ENCODE data around the gene STX19. TPM values are rescaled to one million over a fixed set of nuclear protein-coding genes. Genes with fewer than 3 reads are reported as not detected.

The STX19 gene, protein sequence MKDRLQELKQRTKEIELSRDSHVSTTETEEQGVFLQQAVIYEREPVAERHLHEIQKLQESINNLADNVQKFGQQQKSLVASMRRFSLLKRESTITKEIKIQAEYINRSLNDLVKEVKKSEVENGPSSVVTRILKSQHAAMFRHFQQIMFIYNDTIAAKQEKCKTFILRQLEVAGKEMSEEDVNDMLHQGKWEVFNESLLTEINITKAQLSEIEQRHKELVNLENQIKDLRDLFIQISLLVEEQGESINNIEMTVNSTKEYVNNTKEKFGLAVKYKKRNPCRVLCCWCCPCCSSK
- total RNA-seq (2021) (not detected in 2 replicates), Bru-seq, nascent RNA (percentile 12 among the genes with signal in this experiment), BruChase-seq, experiment 1, labeled RNA remaining after a 2-hour chase (percentile 6 among the genes with signal in this experiment), BruChase-seq, experiment 2, labeled RNA remaining after a 6-hour chase (percentile 14 among the genes with signal in this experiment)
- long read RNA-seq, result 0 reads

DNA sequence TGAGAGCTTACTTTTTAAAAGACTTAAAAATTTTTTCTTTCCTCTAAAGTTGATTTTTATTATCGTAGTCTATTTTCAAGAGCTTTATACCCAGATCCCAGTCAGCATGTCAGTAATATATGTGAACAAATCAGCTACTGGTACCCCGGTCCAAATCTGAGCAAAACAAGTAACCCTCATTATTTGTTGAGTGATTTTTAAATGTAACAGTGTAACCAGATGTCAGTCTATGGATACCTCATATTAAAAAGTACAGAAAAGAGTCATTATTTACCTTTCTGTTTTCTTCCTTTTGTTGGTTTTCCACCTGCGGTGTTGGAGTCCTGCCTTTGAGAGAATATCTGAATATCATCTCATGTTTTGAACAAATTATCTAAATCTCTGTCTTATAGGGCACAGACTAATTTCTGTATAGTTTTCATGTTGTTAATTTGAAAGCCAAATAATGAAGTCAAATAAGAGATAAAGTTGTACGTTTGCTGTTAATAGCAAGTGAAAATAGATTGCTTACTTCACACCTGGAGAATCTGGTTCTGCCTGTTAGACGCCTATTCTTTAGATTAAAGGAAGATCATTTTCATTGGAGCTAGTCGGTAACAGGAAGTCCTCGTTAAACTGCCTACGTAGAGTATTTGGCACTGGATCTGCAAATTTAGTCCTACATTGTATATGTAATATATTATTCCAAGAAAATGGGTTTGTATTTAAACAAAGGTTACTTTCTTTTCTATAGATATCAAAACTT, at the start of gene STX19:
TSS of gene STX19 (minus strand) at position 505 of the 745 bp plus-strand sequence. CDS start 13,328 bp downstream, outside the sequence.
- Histone ChIP-seq H3K9me3 (ENCODE audit: low read depth, low read length, poor library complexity, severe bottlenecking) (no peaks in the 10 kb centered on the region), H3K27ac (ENCODE audit: low read depth, low read length, poor library complexity, severe bottlenecking) (no peak within 1 kb of the TSS), H3K36me3 (ENCODE audit: insufficient read depth, low read length, poor library complexity, severe bottlenecking) (no peaks in the 10 kb centered on the region), H3K4me3 (ENCODE audit: low read depth, low read length, poor library complexity, severe bottlenecking) (no peak within 1 kb of the TSS), H3K27me3 (replicated peaks; ENCODE audit: insufficient read depth, low read depth, low read length, poor library complexity) (no peaks in the 10 kb centered on the region), H3K4me1 (ENCODE audit: insufficient read depth, low read length, poor library complexity, severe bottlenecking) (no peaks in the 10 kb centered on the region)
- CTCF ChIA-PET, result no interaction called here
- DNase-seq (ENCODE audit: low spot score), result peak; percentile 48
- no peak for TF ChIP-seq EZH2 (IDR thresholded peaks at IDR 0.05; ENCODE audit: borderline replicate concordance, low read depth, low read length, poor library complexity, severe bottlenecking)
- TF ChIP-seq, protein P1, sequence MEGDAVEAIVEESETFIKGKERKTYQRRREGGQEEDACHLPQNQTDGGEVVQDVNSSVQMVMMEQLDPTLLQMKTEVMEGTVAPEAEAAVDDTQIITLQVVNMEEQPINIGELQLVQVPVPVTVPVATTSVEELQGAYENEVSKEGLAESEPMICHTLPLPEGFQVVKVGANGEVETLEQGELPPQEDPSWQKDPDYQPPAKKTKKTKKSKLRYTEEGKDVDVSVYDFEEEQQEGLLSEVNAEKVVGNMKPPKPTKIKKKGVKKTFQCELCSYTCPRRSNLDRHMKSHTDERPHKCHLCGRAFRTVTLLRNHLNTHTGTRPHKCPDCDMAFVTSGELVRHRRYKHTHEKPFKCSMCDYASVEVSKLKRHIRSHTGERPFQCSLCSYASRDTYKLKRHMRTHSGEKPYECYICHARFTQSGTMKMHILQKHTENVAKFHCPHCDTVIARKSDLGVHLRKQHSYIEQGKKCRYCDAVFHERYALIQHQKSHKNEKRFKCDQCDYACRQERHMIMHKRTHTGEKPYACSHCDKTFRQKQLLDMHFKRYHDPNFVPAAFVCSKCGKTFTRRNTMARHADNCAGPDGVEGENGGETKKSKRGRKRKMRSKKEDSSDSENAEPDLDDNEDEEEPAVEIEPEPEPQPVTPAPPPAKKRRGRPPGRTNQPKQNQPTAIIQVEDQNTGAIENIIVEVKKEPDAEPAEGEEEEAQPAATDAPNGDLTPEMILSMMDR (conservative IDR thresholded peaks at IDR 0.05; ENCODE audit: low read depth, low read length), result no peak
- BruUV-seq (replicated peaks), result no TSS peak
- intact Hi-C loops (cut with micrococcal nuclease; ENCODE audit: unreplicated experiment), result no loop called here
- POLR2A ChIA-PET (ENCODE audit: low non-redundant PET), result no interaction called here

DNA sequence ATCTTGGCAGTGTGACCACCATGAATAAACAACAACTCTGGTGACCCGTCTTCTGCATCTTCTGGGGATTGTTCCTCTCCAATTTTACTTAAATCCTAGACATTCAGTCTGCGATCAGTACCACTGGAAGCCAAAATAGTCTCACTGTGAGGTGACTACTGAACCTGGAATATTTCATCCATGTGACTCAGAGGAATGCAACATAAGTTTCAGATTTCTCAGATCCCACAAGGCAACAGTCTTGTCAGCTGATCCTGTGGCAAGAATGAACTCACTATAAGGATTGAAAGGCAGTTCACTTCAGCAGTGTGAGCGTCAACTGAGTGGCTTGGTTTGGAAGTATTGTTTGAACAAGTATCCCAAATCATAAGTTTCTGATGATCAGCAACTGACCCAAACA, 47.7 kb upstream of the STX19 start:
- H3K27ac ChIP-seq (ENCODE audit: low read depth, low read length, poor library complexity, severe bottlenecking), result no peak overlapping the region
- H3K27me3 ChIP-seq (replicated peaks; ENCODE audit: insufficient read depth, low read depth, low read length, poor library complexity), result no peaks in the 10 kb centered on the region
- ChIA-PET POLR2A (ENCODE audit: low non-redundant PET) (no interaction called here), CTCF (no interaction called here)
- TF ChIP-seq, protein P1 (conservative IDR thresholded peaks at IDR 0.05; ENCODE audit: low read depth, low read length), result no peak
- TF ChIP-seq EZH2 (IDR thresholded peaks at IDR 0.05; ENCODE audit: borderline replicate concordance, low read depth, low read length, poor library complexity, severe bottlenecking), result no peak
- no peak for DNase-seq (ENCODE audit: low spot score)
- H3K4me3 ChIP-seq (ENCODE audit: low read depth, low read length, poor library complexity, severe bottlenecking), result no peak overlapping the region
- no peaks in the 10 kb centered on the region for H3K4me1 ChIP-seq (ENCODE audit: insufficient read depth, low read length, poor library complexity, severe bottlenecking)
- no peaks in the 10 kb centered on the region for H3K36me3 ChIP-seq (ENCODE audit: insufficient read depth, low read length, poor library complexity, severe bottlenecking)
- H3K9me3 ChIP-seq (ENCODE audit: low read depth, low read length, poor library complexity, severe bottlenecking), result no peaks in the 10 kb centered on the region
- intact Hi-C loops (cut with micrococcal nuclease; ENCODE audit: unreplicated experiment), result no loop called here
- BruUV-seq (replicated peaks), result no TSS peak

DNA sequence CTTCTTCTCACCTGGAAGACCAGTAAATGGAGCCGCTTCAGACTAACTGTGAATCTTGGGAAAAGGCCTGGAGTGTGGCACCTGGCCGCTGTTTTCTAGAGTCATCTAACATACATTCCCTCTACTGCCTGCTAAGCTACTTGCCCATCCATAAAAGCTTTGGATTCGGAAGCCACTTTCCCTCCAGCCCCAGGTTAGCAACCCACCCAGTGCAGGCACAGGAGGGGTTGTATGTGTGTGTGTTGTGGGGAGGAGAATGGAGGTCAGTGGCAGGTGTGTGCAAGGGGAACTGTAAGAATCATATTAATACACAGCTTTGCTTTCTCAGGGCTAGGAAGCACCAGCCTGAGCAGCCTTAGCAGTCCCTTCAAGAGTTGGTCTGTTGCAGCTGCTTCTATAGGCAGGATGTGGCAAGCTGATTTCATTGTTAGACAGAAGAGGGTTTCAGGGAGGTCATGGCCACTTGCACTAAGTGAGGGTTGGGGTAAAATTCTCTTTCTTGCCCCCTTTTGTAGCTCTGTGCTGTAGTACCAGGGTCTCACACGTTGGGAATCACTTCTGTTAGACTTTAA, 43.4 kb upstream of the STX19 start:
- Histone ChIP-seq H3K27ac (ENCODE audit: low read depth, low read length, poor library complexity, severe bottlenecking) (no peak overlapping the region), H3K36me3 (ENCODE audit: insufficient read depth, low read length, poor library complexity, severe bottlenecking) (no peaks in the 10 kb centered on the region), H3K9me3 (ENCODE audit: low read depth, low read length, poor library complexity, severe bottlenecking) (no peaks in the 10 kb centered on the region), H3K4me3 (ENCODE audit: low read depth, low read length, poor library complexity, severe bottlenecking) (no peak overlapping the region), H3K4me1 (ENCODE audit: insufficient read depth, low read length, poor library complexity, severe bottlenecking) (no peaks in the 10 kb centered on the region), H3K27me3 (replicated peaks; ENCODE audit: insufficient read depth, low read depth, low read length, poor library complexity) (no peaks in the 10 kb centered on the region)
- POLR2A ChIA-PET (ENCODE audit: low non-redundant PET), result no interaction called here
- intact Hi-C loops (cut with micrococcal nuclease; ENCODE audit: unreplicated experiment), result no loop called here
- DNase-seq (ENCODE audit: low spot score), result no peak
- no TSS peak for BruUV-seq (replicated peaks)
- TF ChIP-seq EZH2 (IDR thresholded peaks at IDR 0.05; ENCODE audit: borderline replicate concordance, low read depth, low read length, poor library complexity, severe bottlenecking), result no peak
- TF ChIP-seq, protein P1 (conservative IDR thresholded peaks at IDR 0.05; ENCODE audit: low read depth, low read length), result no peak
- CTCF ChIA-PET, result interaction anchor here (0.5 to 0.7 kb wide), 2 partner anchors 73 to 219 kb away, joined by 3 to 8 read pairs; no protein-coding TSS in a partner anchor

Measured in A673 (cell line).